Effector memory CD4-positive, alpha-beta T cell (primary cell): Measurements from ENCODE around the gene EFHC1.

Source experiments
- DNase-seq, 3 donors: peaks; one replicate each; pipeline ENCODE4 v3.0.0-alpha.2; 2020
- H3K27ac ChIP-seq: 2 replicates; pipeline ENCODE4 v1.7.0; 2013; ENCODE audit warnings: mild to moderate bottlenecking, low read length, moderate library complexity; ENCODE audit not compliant: insufficient read depth, poor library complexity, severe bottlenecking
- H3K27me3 ChIP-seq: replicated peaks from 2 replicates; pipeline ENCODE4 v1.7.0; 2013; ENCODE audit warnings: mild to moderate bottlenecking, low read length; ENCODE audit not compliant: insufficient read depth, control insufficient read depth, poor library complexity, severe bottlenecking
- H3K36me3 ChIP-seq: 2 replicates; pipeline ENCODE4 v1.7.0; 2013; ENCODE audit warnings: mild to moderate bottlenecking, low read length, moderate library complexity; ENCODE audit not compliant: control insufficient read depth, insufficient read depth
- H3K4me1 ChIP-seq: 2 replicates; pipeline ENCODE4 v1.7.0; 2013; ENCODE audit warnings: low read length, mild to moderate bottlenecking; ENCODE audit not compliant: control insufficient read depth, insufficient read depth, poor library complexity, severe bottlenecking
- H3K4me3 ChIP-seq: 2 replicates; pipeline ENCODE4 v1.7.0; 2013; ENCODE audit warnings: low read length, low read depth, mild to moderate bottlenecking; ENCODE audit not compliant: insufficient read depth, poor library complexity, severe bottlenecking
- H3K9me3 ChIP-seq: 2 replicates; pipeline ENCODE4 v1.7.0; 2013; ENCODE audit warnings: mild to moderate bottlenecking, low read length, moderate library complexity; ENCODE audit not compliant: control insufficient read depth

The EFHC1 gene

GRCh38 chr6:52571099-52571755, 151.1 kb downstream of the EFHC1 start:
- H3K36me3 ChIP-seq: no peaks in the 10 kb centered on the region
- H3K4me1 ChIP-seq: peaks cover 30% of the 10 kb centered on the region
- no peak overlapping the region for H3K27ac ChIP-seq
- H3K9me3 ChIP-seq: no peaks in the 10 kb centered on the region
- DNase-seq: no peak
- H3K27me3 ChIP-seq: no peaks in the 10 kb centered on the region
- no peak overlapping the region for H3K4me3 ChIP-seq

GRCh38 chr6:52572536-52572935, 152.4 kb downstream of the EFHC1 start:
- Histone ChIP-seq H3K27me3 (no peaks in the 10 kb centered on the region), H3K4me1 (peaks cover 26% of the 10 kb centered on the region), H3K27ac (no peak overlapping the region), H3K4me3 (no peak overlapping the region), H3K9me3 (no peaks in the 10 kb centered on the region), H3K36me3 (no peaks in the 10 kb centered on the region)
- DNase-seq: no peak

- H3K36me3 ChIP-seq: no peaks in the 10 kb centered on the region
- H3K27me3 ChIP-seq: no peaks in the 10 kb centered on the region
- H3K9me3 ChIP-seq: no peaks in the 10 kb centered on the region
- DNase-seq: no peak
- no peak overlapping the region for H3K4me3 ChIP-seq
- no peak overlapping the region for H3K27ac ChIP-seq
- peaks cover 26% of the 10 kb centered on the region for H3K4me1 ChIP-seq
Observed at GRCh38 chr6:52573295-52573694, 153.2 kb downstream of the EFHC1 start.
